ENCODE data around the gene BAZ1A.
A peak's percentile ranks its signal among the peaks of the same experiment; 100 is the strongest.
"Not testable (repeated sequence)": the region's sequence is repeated elsewhere in the genome, so short reads cannot be mapped to it uniquely, and the experiment has no call there.

The BAZ1A gene

DNA sequence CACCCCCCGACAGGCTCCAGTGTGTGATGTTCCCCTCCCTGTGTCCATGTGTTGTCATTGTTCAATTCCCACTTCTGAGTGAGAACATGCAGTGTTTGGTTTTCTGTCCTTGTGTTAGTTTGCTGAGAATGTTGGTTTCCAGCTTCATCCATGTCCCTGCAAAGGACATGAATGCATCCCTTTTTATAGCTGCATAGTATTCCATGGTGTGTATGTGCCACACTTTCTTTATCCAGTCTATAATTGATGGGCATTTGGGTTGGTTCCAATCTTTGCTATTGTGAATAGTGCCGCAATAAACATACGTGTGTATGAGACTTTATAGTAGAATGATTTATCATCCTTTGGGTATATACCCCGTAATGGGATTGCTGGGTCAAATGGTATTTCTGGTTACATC is 138.1 kb downstream of the BAZ1A start:
- H4K8ac ChIP-seq (ENCODE audit: low read length); H3K36me3 ChIP-seq (ENCODE audit: control insufficient read depth in 1 of 2, insufficient read depth in 2 of 2, low read depth in 1 of 2, low read length in 2 of 2); H3K9ac ChIP-seq (ENCODE audit: low read length); H3K27ac ChIP-seq (ENCODE audit: low read length, poor library complexity, severe bottlenecking); H2BK5ac ChIP-seq (ENCODE audit: low read depth, low read length, poor library complexity, severe bottlenecking); H3K4me3 ChIP-seq (ENCODE audit: insufficient read depth in 1 of 2, low read depth in 1 of 2, low read length in 2 of 2); H2BK120ac ChIP-seq (ENCODE audit: low read depth, low read length); H3K9me3 ChIP-seq (ENCODE audit: control insufficient read depth, low read length); H3K27me3 ChIP-seq (ENCODE audit: control insufficient read depth in 1 of 2, insufficient read depth in 1 of 2, low read length in 2 of 2); H3K4me1 ChIP-seq (ENCODE audit: control insufficient read depth, insufficient read depth, low read depth, low read length); H2BK12ac ChIP-seq (ENCODE audit: low read length in 2 of 2); H3K23ac ChIP-seq (ENCODE audit: low read length in 2 of 2); H3K79me1 ChIP-seq (replicated peaks; ENCODE audit: low read length, poor library complexity, severe bottlenecking); H3K4me2 ChIP-seq (ENCODE audit: low read length, poor library complexity, severe bottlenecking); H3K14ac ChIP-seq (ENCODE audit: low read length in 2 of 2); H2AK5ac ChIP-seq (ENCODE audit: low read length, severe bottlenecking); H2BK15ac ChIP-seq (ENCODE audit: low read depth, poor library complexity, severe bottlenecking); H3K4ac ChIP-seq (ENCODE audit: low read depth in 1 of 2, low read length in 2 of 2); DNase-seq; H3K18ac ChIP-seq (ENCODE audit: low read depth in 1 of 2, low read length in 2 of 2); H2AFZ ChIP-seq (ENCODE audit: low read depth, low read length); H4K91ac ChIP-seq (ENCODE audit: low read length): not testable (repeated sequence)
- 95% methylated on average over 4 of the region's 4 CpGs for WGBS

DNA sequence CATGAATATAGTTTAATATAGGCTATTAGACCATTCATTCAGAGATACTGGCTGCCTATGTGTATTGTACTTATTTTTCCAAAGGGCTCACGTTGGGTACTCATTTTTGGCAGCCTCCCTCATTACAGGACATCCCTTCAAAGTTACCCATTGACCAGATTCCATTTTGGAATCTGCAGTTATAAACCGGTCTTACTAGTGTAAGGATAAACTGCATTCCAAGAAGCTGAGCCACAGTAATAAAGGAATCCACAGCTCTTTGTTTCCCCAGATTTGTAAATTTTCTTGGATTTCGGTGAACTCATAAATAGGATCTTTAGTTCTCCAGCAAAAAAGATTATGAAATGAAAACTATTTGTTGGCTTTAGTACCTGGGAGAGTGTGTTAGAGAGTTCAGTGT is 141.9 kb downstream of the BAZ1A start:
- H2AFZ ChIP-seq (ENCODE audit: low read depth, low read length), result no peak overlapping the region
- WGBS, result 56% methylated on average over 3 of the region's 3 CpGs
- no peak overlapping the region for H3K9ac ChIP-seq (ENCODE audit: low read length)

DNA sequence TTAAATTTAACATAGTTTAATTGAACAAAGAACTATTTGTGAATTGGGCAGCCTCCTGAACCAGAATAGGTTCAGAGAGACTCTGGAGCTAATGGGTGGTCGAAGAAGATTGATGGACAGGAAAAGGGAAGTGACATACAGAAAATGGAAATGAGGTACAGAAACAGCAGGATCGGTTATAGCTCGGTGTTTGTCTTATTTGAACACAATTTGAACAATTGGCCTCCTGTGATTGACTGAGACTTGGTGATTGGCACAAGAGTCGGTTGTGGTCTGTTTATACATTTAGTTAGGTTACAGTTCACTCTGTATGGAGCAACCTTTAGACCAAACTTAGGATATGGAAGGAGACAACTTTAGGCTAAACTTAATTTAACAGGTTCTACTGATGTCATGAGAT is 142.4 kb downstream of the BAZ1A start:
- DNase-seq, result no peak
- no peak overlapping the region for H3K23ac ChIP-seq (ENCODE audit: low read length in 2 of 2)
- H2BK120ac ChIP-seq (ENCODE audit: low read depth, low read length), result no peak overlapping the region
- no peak overlapping the region for H3K4ac ChIP-seq (ENCODE audit: low read depth in 1 of 2, low read length in 2 of 2)
- H2AFZ ChIP-seq (ENCODE audit: low read depth, low read length), result no peak overlapping the region
- H2BK15ac ChIP-seq (ENCODE audit: low read depth, poor library complexity, severe bottlenecking), result no peak overlapping the region
- peak overlapping the region; percentile 57 for H2BK5ac ChIP-seq (ENCODE audit: low read depth, low read length, poor library complexity, severe bottlenecking)
- no peak overlapping the region for H3K14ac ChIP-seq (ENCODE audit: low read length in 2 of 2)
- H3K27me3 ChIP-seq (ENCODE audit: control insufficient read depth in 1 of 2, insufficient read depth in 1 of 2, low read length in 2 of 2), result no peaks in the 10 kb centered on the region
- peaks cover 0 to 4% of the 10 kb centered on the region in 2 experiments for H3K36me3 ChIP-seq (ENCODE audit: control insufficient read depth in 1 of 2, insufficient read depth in 2 of 2, low read depth in 1 of 2, low read length in 2 of 2)
- peak overlapping the region; percentile 73 for H3K27ac ChIP-seq (ENCODE audit: low read length, poor library complexity, severe bottlenecking)
- no peak overlapping the region for H2BK12ac ChIP-seq (ENCODE audit: low read length in 2 of 2)
- H3K4me3 ChIP-seq (ENCODE audit: insufficient read depth in 1 of 2, low read depth in 1 of 2, low read length in 2 of 2), result no peak overlapping the region
- WGBS, result 97% methylated on average over 4 of the region's 4 CpGs
- no peak overlapping the region for H4K8ac ChIP-seq (ENCODE audit: low read length)
- H3K4me1 ChIP-seq (ENCODE audit: control insufficient read depth, insufficient read depth, low read depth, low read length), result peaks cover 6% of the 10 kb centered on the region
- H3K79me1 ChIP-seq (replicated peaks; ENCODE audit: low read length, poor library complexity, severe bottlenecking), result no peaks in the 10 kb centered on the region
- peak overlapping the region; percentile 73 for H2AK5ac ChIP-seq (ENCODE audit: low read length, severe bottlenecking)
- H3K18ac ChIP-seq (ENCODE audit: low read depth in 1 of 2, low read length in 2 of 2), result no peak overlapping the region
- no peak overlapping the region for H3K4me2 ChIP-seq (ENCODE audit: low read length, poor library complexity, severe bottlenecking)
- H4K91ac ChIP-seq (ENCODE audit: low read length), result no peak overlapping the region
- no peak overlapping the region for H3K9ac ChIP-seq (ENCODE audit: low read length)
- H3K9me3 ChIP-seq (ENCODE audit: control insufficient read depth, low read length), result no peaks in the 10 kb centered on the region

More for the DNA sequence above, 141.9 kb downstream of the BAZ1A start:
- Histone ChIP-seq H3K4me3 (ENCODE audit: insufficient read depth in 1 of 2, low read depth in 1 of 2, low read length in 2 of 2) (no peak overlapping the region), H3K4me2 (ENCODE audit: low read length, poor library complexity, severe bottlenecking) (no peak overlapping the region), H3K4me1 (ENCODE audit: control insufficient read depth, insufficient read depth, low read depth, low read length) (peaks cover 6% of the 10 kb centered on the region), H2BK5ac (ENCODE audit: low read depth, low read length, poor library complexity, severe bottlenecking) (no peak overlapping the region), H4K8ac (ENCODE audit: low read length) (no peak overlapping the region), H2BK120ac (ENCODE audit: low read depth, low read length) (no peak overlapping the region), H3K18ac (ENCODE audit: low read depth in 1 of 2, low read length in 2 of 2) (no peak overlapping the region), H4K91ac (ENCODE audit: low read length) (no peak overlapping the region), H2BK12ac (ENCODE audit: low read length in 2 of 2) (no peak overlapping the region), H3K4ac (ENCODE audit: low read depth in 1 of 2, low read length in 2 of 2) (no peak overlapping the region), H3K9me3 (ENCODE audit: control insufficient read depth, low read length) (no peaks in the 10 kb centered on the region), H2BK15ac (ENCODE audit: low read depth, poor library complexity, severe bottlenecking) (no peak overlapping the region), H3K14ac (ENCODE audit: low read length in 2 of 2) (no peak overlapping the region), H3K27ac (ENCODE audit: low read length, poor library complexity, severe bottlenecking) (peak overlapping the region; percentile 45), H3K23ac (ENCODE audit: low read length in 2 of 2) (no peak overlapping the region), H2AK5ac (ENCODE audit: low read length, severe bottlenecking) (no peak overlapping the region), H3K36me3 (ENCODE audit: control insufficient read depth in 1 of 2, insufficient read depth in 2 of 2, low read depth in 1 of 2, low read length in 2 of 2) (peaks cover 0 to 4% of the 10 kb centered on the region in 2 experiments), H3K27me3 (ENCODE audit: control insufficient read depth in 1 of 2, insufficient read depth in 1 of 2, low read length in 2 of 2) (no peaks in the 10 kb centered on the region), H3K79me1 (replicated peaks; ENCODE audit: low read length, poor library complexity, severe bottlenecking) (no peaks in the 10 kb centered on the region)
- DNase-seq, result peak; percentile 21

DNA sequence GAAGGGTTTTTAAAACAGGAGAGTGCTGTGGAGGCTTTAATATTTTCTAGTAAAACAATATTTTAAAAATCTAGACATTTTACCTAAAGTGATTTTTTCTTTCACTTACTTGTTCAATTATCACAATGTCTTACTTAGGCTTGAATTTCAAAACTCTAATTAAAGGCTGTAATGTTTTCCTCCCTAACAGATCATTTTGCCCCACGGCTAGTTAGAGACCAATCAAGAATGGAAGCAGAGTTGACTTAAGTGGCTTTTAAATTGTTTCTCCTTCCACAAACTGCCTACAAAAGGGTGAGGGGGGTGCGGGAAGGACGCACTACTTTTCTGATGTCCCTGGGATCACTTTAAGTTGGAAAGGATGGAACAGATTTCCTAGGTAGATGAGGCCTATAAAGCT is 151.3 kb downstream of the BAZ1A start:
- Histone ChIP-seq H3K9me3 (ENCODE audit: control insufficient read depth, low read length) (no peaks in the 10 kb centered on the region), H2AK5ac (ENCODE audit: low read length, severe bottlenecking) (no peak overlapping the region), H2BK120ac (ENCODE audit: low read depth, low read length) (no peak overlapping the region), H3K4me3 (ENCODE audit: insufficient read depth in 1 of 2, low read depth in 1 of 2, low read length in 2 of 2) (no peak overlapping the region), H3K14ac (ENCODE audit: low read length in 2 of 2) (no peak overlapping the region), H2BK5ac (ENCODE audit: low read depth, low read length, poor library complexity, severe bottlenecking) (no peak overlapping the region), H3K36me3 (ENCODE audit: control insufficient read depth in 1 of 2, insufficient read depth in 2 of 2, low read depth in 1 of 2, low read length in 2 of 2) (no peaks in the 10 kb centered on the region), H2BK15ac (ENCODE audit: low read depth, poor library complexity, severe bottlenecking) (no peak overlapping the region), H2BK12ac (ENCODE audit: low read length in 2 of 2) (no peak overlapping the region), H3K79me1 (replicated peaks; ENCODE audit: low read length, poor library complexity, severe bottlenecking) (no peaks in the 10 kb centered on the region), H3K4ac (ENCODE audit: low read depth in 1 of 2, low read length in 2 of 2) (no peak overlapping the region), H3K23ac (ENCODE audit: low read length in 2 of 2) (no peak overlapping the region), H4K8ac (ENCODE audit: low read length) (no peak overlapping the region), H3K9ac (ENCODE audit: low read length) (no peak overlapping the region), H3K4me1 (ENCODE audit: control insufficient read depth, insufficient read depth, low read depth, low read length) (peaks cover 4% of the 10 kb centered on the region), H3K4me2 (ENCODE audit: low read length, poor library complexity, severe bottlenecking) (no peak overlapping the region), H4K91ac (ENCODE audit: low read length) (no peak overlapping the region), H3K27me3 (ENCODE audit: control insufficient read depth in 1 of 2, insufficient read depth in 1 of 2, low read length in 2 of 2) (no peaks in the 10 kb centered on the region), H3K27ac (ENCODE audit: low read length, poor library complexity, severe bottlenecking) (no peak overlapping the region), H3K18ac (ENCODE audit: low read depth in 1 of 2, low read length in 2 of 2) (no peak overlapping the region), H2AFZ (ENCODE audit: low read depth, low read length) (no peak overlapping the region)
- no peak for DNase-seq
- 100% methylated on average over 2 of the region's 3 CpGs for WGBS
